GM08714 (cell line): Measurements from ENCODE around the gene RNF217.
"Not testable (repeated sequence)": the region's sequence is repeated elsewhere in the genome, so short reads cannot be mapped to it uniquely, and the experiment has no call there.

Experiments used
- H3K4me3 ChIP-seq: fragments of 200-500 bp; sonication (Bioruptor generic); 2 replicates; pipeline ENCODE4 v1.5.1; 2014; ENCODE audit warnings: mild to moderate bottlenecking, low read length, inconsistent platforms
- ZNF274 ChIP-seq: IDR thresholded peaks from 2 replicates; pipeline ENCODE4 v1.6.1; 2012; ENCODE audit warnings: mild to moderate bottlenecking, low read depth, low read length

Gene RNF217

GRCh38 chr6:125114248-125114858 is 152.1 kb downstream of the RNF217 start:
- no peak overlapping the region for H3K4me3 ChIP-seq
- TF ChIP-seq ZNF274, result no peak

- no peak for TF ChIP-seq ZNF274
- H3K4me3 ChIP-seq, result no peak overlapping the region
Measured at GRCh38 chr6:125116170-125116569, 153.9 kb downstream of the RNF217 start.

DNA sequence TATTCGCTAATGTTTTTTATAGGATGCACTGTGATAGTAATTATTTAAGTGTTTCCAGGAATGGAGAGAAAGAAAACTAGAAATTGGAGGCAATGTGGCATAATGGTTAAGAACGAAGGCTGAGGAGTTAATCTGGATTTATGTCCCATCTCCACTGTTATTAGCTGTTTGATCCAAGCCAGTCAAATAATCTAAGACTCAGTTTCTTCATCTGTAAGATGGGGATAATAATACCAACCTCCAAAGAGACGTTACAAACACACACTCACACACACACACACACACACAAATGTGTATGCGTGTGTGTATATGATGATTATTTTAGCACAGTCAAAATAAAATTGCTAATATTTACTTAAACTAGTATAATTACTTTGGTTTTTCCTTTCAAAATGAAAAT is 154.5 kb downstream of the RNF217 start:
- TF ChIP-seq ZNF274, result no peak
- no peak overlapping the region for H3K4me3 ChIP-seq

- no peak for TF ChIP-seq ZNF274
- H3K4me3 ChIP-seq, result no peak overlapping the region
Measured at GRCh38 chr6:125117818-125118217, 155.6 kb downstream of the RNF217 start.

DNA sequence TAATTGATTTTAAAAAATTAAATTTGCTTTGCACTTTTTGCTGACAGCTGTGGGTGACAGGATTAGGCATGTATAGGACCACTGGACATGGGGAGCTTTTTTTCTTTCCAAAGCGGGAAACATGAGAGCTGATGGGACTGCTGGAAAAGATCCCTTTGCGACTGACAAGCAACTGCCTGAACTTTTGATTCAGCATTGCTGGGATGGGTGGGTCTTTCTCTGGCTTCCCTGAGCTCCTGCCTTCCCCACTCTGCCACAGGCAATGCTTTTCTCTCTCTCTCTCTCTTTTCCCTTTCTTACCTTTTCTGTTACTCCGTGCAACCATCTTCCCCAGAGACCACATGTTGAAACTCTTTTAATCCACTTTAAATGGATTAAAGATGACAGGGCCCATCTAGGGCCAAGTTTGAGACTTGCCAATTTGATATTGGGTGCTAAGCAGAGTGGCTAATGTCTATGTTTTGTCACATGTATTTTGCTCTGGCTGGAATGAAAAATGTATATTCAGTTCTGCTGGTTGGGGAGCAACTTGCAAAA is 157.9 kb downstream of the RNF217 start:
- H3K4me3 ChIP-seq, result no peak overlapping the region
- no peak for TF ChIP-seq ZNF274

DNA sequence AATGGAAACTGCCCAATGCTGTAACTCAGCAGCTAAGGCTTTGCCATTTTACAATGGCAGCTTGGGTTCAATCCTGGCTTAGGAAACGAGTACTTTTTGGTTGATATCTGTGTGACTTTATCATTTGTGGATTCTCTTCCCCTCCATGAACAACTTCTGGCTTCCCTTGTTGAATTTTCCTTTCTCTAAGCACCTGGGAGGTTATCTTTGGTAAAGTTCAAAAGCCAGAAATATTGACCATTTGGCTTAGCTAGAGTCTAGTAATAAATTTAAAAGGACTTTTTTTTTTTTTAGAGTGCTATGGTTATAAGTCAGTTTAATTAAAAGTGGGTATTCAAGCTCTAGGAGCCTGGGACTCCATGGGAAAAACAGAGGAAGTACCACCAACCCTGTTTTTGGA is 159.7 kb downstream of the RNF217 start:
- H3K4me3 ChIP-seq, result no peak overlapping the region
- no peak for TF ChIP-seq ZNF274

- no peak overlapping the region for H3K4me3 ChIP-seq
- no peak for TF ChIP-seq ZNF274
Measured at GRCh38 chr6:125123051-125123450, 160.8 kb downstream of the RNF217 start.

DNA sequence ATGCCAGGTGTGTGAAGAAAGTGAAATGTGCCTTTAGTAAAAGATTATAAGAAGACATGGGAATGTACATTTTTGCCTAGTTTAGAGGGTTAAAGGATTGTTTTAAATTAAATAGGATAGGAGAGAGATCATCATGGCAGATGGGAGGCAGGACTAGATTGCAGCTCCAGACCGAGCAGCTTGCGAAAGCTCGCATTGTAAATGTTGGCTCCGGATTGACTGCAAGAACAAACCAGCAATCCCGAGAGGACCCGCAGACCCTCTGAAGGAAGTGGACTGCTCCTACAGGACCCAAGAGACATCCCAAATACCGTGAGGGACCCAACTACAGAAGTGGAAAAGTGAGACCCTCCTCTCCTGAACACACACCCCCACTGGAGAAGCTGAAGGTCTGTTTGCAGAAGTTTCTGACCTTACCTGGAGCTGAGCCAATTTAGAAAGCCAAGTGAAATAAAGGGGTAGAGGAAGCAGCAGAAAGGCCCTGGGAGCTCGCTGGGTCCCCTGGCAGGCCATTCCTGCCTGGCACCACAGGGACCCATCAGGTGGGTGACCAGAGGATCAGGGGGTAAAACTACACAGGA is 161.3 kb downstream of the RNF217 start:
- no peak for TF ChIP-seq ZNF274
- no peak overlapping the region for H3K4me3 ChIP-seq

GRCh38 chr6:125124049-125124669 is 161.9 kb downstream of the RNF217 start:
- TF ChIP-seq ZNF274, result no peak
- H3K4me3 ChIP-seq, result no peak overlapping the region

- not testable (repeated sequence) for H3K4me3 ChIP-seq
Measured at GRCh38 chr6:125125856-125126255, 163.6 kb downstream of the RNF217 start.

DNA sequence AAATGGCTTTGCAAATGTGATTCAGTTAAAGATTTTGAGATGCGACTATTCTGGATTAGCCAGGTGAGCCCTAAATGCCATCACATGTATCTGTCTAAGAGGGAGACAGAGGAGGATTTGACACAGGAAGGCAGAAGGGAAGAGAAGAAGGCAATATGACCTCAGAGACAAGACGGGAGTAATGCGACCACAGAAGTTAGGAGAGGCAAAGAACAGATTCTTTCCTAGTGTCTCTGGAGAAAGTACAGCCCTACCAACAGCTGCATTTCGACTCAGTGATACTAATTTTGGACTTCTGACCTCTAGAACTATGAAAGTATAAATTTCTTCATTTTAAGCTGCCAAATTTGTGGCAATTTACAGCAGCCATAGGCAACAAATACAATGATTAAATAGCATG is 167.1 kb downstream of the RNF217 start:
- no peak for TF ChIP-seq ZNF274
- H3K4me3 ChIP-seq, result no peak overlapping the region

- H3K4me3 ChIP-seq, result no peak overlapping the region
- no peak for TF ChIP-seq ZNF274
Measured at GRCh38 chr6:125132058-125132457, 169.8 kb downstream of the RNF217 start.

DNA sequence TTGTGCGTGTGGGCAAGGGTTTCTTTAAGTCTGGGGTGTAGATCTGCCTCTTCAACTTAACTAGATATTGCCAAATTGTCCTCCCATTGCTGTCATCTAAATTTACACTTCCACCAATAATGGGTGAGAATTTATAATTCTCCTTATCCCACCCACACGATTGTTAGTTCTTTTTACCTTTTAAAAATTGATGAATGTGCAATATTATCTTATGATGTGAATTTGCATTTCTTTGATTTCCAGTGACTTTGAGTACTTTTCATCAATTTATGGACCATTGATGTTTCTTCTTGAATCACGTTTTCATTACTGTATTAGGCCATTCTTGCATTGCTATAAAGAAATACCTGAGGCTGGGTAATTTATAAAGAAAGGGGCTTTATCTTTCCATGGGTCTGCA is 174.1 kb downstream of the RNF217 start:
- no peak for TF ChIP-seq ZNF274
- H3K4me3 ChIP-seq, result no peak overlapping the region

GRCh38 chr6:125138083-125138482 is 175.8 kb downstream of the RNF217 start:
- no peak for TF ChIP-seq ZNF274
- H3K4me3 ChIP-seq, result no peak overlapping the region

- H3K4me3 ChIP-seq, result no peak overlapping the region
- TF ChIP-seq ZNF274, result no peak
Measured at GRCh38 chr6:125140808-125141207, 178.6 kb downstream of the RNF217 start.
